Gastroesophageal sphincter (tissue), 3 donors: ENCODE data around the gene ARHGAP29.

ENCODE experiments used
- CTCF ChIP-seq, 4 experiments: fragments of 200-600 bp in 2 of 4; fragments of 450-650 bp in 2 of 4; sonication (generic) in 1 of 4; IDR thresholded peaks; one replicate each; pipeline ENCODE4 v1.5.1; 2017 to 2019; ENCODE audit warnings: antibody characterized with exemption in 4 of 4, mild to moderate bottlenecking in 2 of 4, moderate library complexity in 2 of 4
- EP300 ChIP-seq: sonication (generic); formaldehyde crosslinking; IDR thresholded peaks from one replicate; pipeline ENCODE4 v1.6.1; 2017; ENCODE audit warnings: antibody characterized with exemption, mild to moderate bottlenecking
- POLR2A ChIP-seq, 2 donors: fragments of 450-650 bp; IDR thresholded peaks; one replicate each; pipeline ENCODE4 v1.6.1; 2017; ENCODE audit warnings: antibody characterized with exemption in 2 of 2, mild to moderate bottlenecking in 2 of 2, moderate library complexity in 1 of 2
- POLR2AphosphoS5 ChIP-seq: sonication (generic); formaldehyde crosslinking; IDR thresholded peaks from one replicate; pipeline ENCODE4 v1.6.1; 2017; ENCODE audit warnings: antibody characterized with exemption

GRCh38 chr1:94153133-94153532 lies 84.3 kb downstream of the ARHGAP29 start:
- TF ChIP-seq CTCF (IDR thresholded peaks at IDR 0.05) (no peak), POLR2A (IDR thresholded peaks at IDR 0.05) (no peak), EP300 (no peak), POLR2AphosphoS5 (no peak)
